ENCODE measurements around the gene SHCBP1. TPM values are rescaled to one million over a fixed set of nuclear protein-coding genes. Genes with fewer than 3 reads are reported as not detected.

The SHCBP1 gene
- total RNA-seq, 1 donor from 2014 or later = 45.6 TPM

DNA sequence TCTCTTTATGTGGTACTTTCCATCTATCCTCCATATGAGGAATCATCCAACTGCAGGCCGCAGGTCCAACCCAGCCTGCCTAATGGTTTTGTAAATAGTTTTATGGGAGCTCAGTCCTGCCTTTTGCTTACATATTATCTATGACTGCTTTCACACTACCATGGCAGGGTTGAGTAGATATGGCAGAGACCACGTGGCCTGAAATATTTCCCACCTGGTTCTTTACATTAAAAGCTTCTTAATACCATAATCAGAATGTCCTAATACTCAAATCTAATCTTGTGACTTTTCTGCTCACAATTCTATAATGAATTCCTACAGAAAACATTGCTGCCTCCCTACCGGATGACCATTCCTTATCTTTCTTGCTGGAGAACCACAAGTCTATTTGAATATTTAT is 71.7 kb downstream of the SHCBP1 start:
- Mint-ChIP-seq H3K27ac (no peak overlapping the region), H3K27me3 (ENCODE audit: low read depth) (peaks cover 11% of the 10 kb centered on the region), H3K36me3 (ENCODE audit: low read depth) (no peaks in the 10 kb centered on the region), H3K4me1 (ENCODE audit: low read depth) (no peaks in the 10 kb centered on the region), H3K9me3 (no peaks in the 10 kb centered on the region), H3K4me3 (ENCODE audit: low read depth) (no peak overlapping the region)
- DNase-seq (ENCODE audit: low spot score) = no peak
- intact Hi-C loops (cut with micrococcal nuclease) = no loop called here

Other genes starting within 250 kb of the SHCBP1 start
- gene VPS35, start 67.8 kb upstream of the SHCBP1 start, total RNA-seq = 90.4 and 90.5 TPM in 2 replicates
- gene ORC6, start 68.3 kb upstream of the SHCBP1 start, total RNA-seq = 56.2 and 56.8 TPM in 2 replicates
- gene MYLK3, start 127.0 kb upstream of the SHCBP1 start, total RNA-seq = 0.25 and 0.32 TPM in 2 replicates
- 20.1 and 24.0 TPM in 2 replicates for gene C16orf87, start 209.8 kb upstream of the SHCBP1 start, total RNA-seq

All from activated T-helper 2 cell treated with anti-CD3 and anti-CD28 coated beads, Interferon-gamma antibody, Interleukin-2, Interleukin-4, amounts not matched to agents 10 μg/mL and 5 μg/mL and 100 μg/mL, durations not matched to agents 14 hours and 24 hours and 36 hours (primary cell).